GM06990 (cell line): ENCODE measurements around the gene INVS.

Source experiments
- DNase-seq: peaks from one replicate; pipeline ENCODE4 v3.0.0-alpha.2; 2011; ENCODE audit not compliant: insufficient read length; ENCODE audit errors: extremely low read depth
- H3K27me3 ChIP-seq: replicated peaks from 2 replicates; pipeline ENCODE4 v1.6.0; 2011; ENCODE audit warnings: low read length; ENCODE audit not compliant: control insufficient read depth, insufficient read depth
- H3K36me3 ChIP-seq: 2 replicates; pipeline ENCODE4 v1.5.1; 2011; ENCODE audit warnings: low read length; ENCODE audit not compliant: control insufficient read depth, insufficient read depth
- H3K4me3 ChIP-seq: replicated peaks from 2 replicates; pipeline ENCODE4 v1.5.1; 2011; ENCODE audit warnings: low read depth, mild to moderate bottlenecking, control low read depth, low read length
- CTCF ChIP-seq: IDR thresholded peaks from 2 replicates; pipeline ENCODE4 v1.5.1; 2011; ENCODE audit warnings: low read length, control low read depth, mild to moderate bottlenecking, inconsistent platforms; ENCODE audit not compliant: insufficient read depth, poor library complexity, severe bottlenecking

INVS gene

GRCh38 chr9:100186356-100186755 is 87.3 kb downstream of the INVS start:
- no peak for DNase-seq
- Histone ChIP-seq H3K27me3 (no peaks in the 10 kb centered on the region), H3K36me3 (no peaks in the 10 kb centered on the region), H3K4me3 (no peak overlapping the region)
- no peak for TF ChIP-seq CTCF

DNA sequence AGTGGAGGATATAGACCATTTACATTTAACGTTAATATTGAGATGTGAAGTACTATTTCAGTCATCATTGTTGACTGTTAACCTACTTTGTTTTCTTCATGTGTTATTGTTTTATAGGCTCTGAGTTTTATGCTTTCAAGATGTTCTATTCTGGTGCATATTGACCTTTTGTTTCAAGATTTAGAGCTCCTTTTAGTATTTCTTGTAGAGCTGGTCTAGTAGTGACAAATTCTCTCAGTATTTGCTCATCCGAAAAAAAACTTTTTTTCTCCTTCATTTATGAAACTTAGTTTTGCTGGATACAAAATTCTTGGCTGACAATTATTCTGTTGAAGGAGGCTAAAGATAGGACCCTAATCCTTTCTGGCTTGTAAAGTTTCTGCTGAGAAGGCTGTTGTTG is 91.3 kb downstream of the INVS start:
- Histone ChIP-seq H3K27me3 (no peaks in the 10 kb centered on the region), H3K4me3 (no peak overlapping the region), H3K36me3 (no peaks in the 10 kb centered on the region)
- no peak for DNase-seq
- TF ChIP-seq CTCF, result no peak

GRCh38 chr9:100191264-100191663 is 92.2 kb downstream of the INVS start:
- no peaks in the 10 kb centered on the region for H3K36me3 ChIP-seq
- no peak for TF ChIP-seq CTCF
- no peak for DNase-seq
- no peak overlapping the region for H3K4me3 ChIP-seq
- no peaks in the 10 kb centered on the region for H3K27me3 ChIP-seq

DNA sequence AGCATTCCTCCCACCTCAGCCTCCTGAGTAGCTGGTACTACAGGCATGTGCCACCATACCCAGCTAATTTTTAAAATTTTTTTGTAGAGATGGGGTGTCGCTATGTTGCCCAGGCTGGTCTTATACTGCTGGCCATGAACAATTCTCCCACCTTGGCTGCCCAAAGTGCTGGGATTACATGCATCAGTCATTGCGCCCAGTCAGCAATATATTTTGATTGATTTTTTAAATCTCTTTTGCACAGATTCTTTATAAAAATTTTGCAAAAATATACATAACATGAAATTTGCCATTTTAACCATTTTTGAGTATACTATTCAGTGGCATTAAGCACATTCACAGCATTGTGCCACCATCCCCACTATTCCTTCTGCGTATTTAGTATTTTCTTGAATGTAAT is 94.0 kb downstream of the INVS start:
- no peak for DNase-seq
- no peaks in the 10 kb centered on the region for H3K27me3 ChIP-seq
- no peaks in the 10 kb centered on the region for H3K36me3 ChIP-seq
- H3K4me3 ChIP-seq, result no peak overlapping the region
- no peak for TF ChIP-seq CTCF

DNA sequence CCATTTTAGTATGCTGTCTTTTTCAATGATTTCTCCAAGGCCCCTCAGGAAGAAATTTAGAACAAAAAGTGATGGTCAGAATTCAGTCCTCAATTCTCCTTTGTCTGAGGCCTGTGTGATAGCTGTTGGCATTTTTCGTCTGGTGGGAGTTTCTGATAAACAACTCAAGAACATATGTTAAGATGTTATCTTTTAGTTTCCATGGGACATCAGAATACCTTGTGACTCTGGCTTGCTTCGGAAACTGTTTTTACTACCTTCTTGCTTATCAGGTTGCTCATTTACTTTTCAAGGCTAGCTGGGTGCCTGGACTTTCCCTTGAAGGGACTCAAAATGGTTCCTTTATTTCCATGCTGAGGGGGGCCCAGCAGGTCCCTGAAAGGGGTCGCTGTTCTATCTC is 97.2 kb downstream of the INVS start:
- Histone ChIP-seq H3K27me3 (no peaks in the 10 kb centered on the region), H3K4me3 (no peak overlapping the region), H3K36me3 (no peaks in the 10 kb centered on the region)
- TF ChIP-seq CTCF, result no peak
- DNase-seq, result no peak

GRCh38 chr9:100196828-100197227 is 97.8 kb downstream of the INVS start:
- Histone ChIP-seq H3K27me3 (no peaks in the 10 kb centered on the region), H3K4me3 (no peak overlapping the region), H3K36me3 (no peaks in the 10 kb centered on the region)
- no peak for DNase-seq
- no peak for TF ChIP-seq CTCF
